IMR-90 (cell line): ENCODE data around the gene NUDT8. TPM values are rescaled to one million over a fixed set of nuclear protein-coding genes. Genes with fewer than 3 reads are reported as not detected.
A peak's percentile ranks its signal among the peaks of the same experiment; 100 is the strongest.

Experiments used
- ATAC-seq: fragments of 200-7000 bp; cut with Tn5 transposase; 2 replicates; pipeline ENCODE4 v1.9.1; 2020; ENCODE audit warnings: low read depth, mild to moderate bottlenecking, moderate library complexity
- BruUV-seq: library from RNA; stranded (reverse); fragments of 400-500 nt; replicated peaks from 2 replicates; lab custom pipeline; 2021; lab: Mats Ljungman, UMichigan
- CTCF ChIA-PET: fragments of 300-600 bp; formaldehyde crosslinking; extraction: SDS; loops from one replicate; lab custom pipeline; 2021; ENCODE audit warnings: antibody characterized with exemption; lab: Yijun Ruan, JAX
- POLR2A ChIA-PET: fragments of 300-600 bp; sonication (Branson Sonifier 250); formaldehyde crosslinking; loops from one replicate; lab custom pipeline; 2022; ENCODE audit warnings: antibody characterized with exemption; ENCODE audit not compliant: unreplicated experiment; lab: Charles Lee
- DNase-seq: peaks from one replicate; pipeline ENCODE4 v3.0.0; 2013
- H2AFZ ChIP-seq: replicated peaks from 2 replicates; pipeline ENCODE3; 2013; ENCODE audit warnings: low read length, mild to moderate bottlenecking; ENCODE audit not compliant: poor library complexity
- H2AK5ac ChIP-seq: 2 replicates; pipeline ENCODE4 v1.6.1; 2013; ENCODE audit warnings: low read depth, low read length, inconsistent platforms
- H2AK9ac ChIP-seq: replicated peaks from 2 replicates; pipeline ENCODE3; 2013; ENCODE audit warnings: mild to moderate bottlenecking, low read depth, low read length, moderate library complexity; ENCODE audit not compliant: poor library complexity
- H2BK120ac ChIP-seq: 2 replicates; pipeline ENCODE4 v1.6.1; 2013; ENCODE audit warnings: low read depth, low read length, inconsistent platforms
- H2BK15ac ChIP-seq: 3 replicates; pipeline ENCODE4 v1.6.1; 2013; ENCODE audit warnings: low read depth, low read length, inconsistent platforms
- H2BK20ac ChIP-seq: 2 replicates; pipeline ENCODE4 v1.6.1; 2013; ENCODE audit warnings: low read depth, mild to moderate bottlenecking, inconsistent platforms, low read length, moderate library complexity
- H2BK5ac ChIP-seq: 2 replicates; pipeline ENCODE4 v1.6.1; 2013; ENCODE audit warnings: mild to moderate bottlenecking, low read depth, low read length, inconsistent platforms; ENCODE audit not compliant: poor library complexity, severe bottlenecking
- H3K14ac ChIP-seq: replicated peaks from 2 replicates; pipeline ENCODE4 v1.6.1; 2013; ENCODE audit warnings: low read depth, low read length, inconsistent platforms
- H3K18ac ChIP-seq: 2 replicates; pipeline ENCODE4 v1.6.1; 2013; ENCODE audit warnings: low read depth, low read length, control low read depth
- H3K23ac ChIP-seq: 2 replicates; pipeline ENCODE4 v1.6.1; 2013; ENCODE audit warnings: low read depth, low read length, inconsistent platforms
- H3K27ac ChIP-seq: 2 replicates; pipeline ENCODE4 v1.5.1; 2013; ENCODE audit warnings: mild to moderate bottlenecking, control low read depth, low read length; ENCODE audit not compliant: insufficient read depth
- H3K27me3 ChIP-seq: 2 replicates; pipeline ENCODE4 v1.6.1; 2013; ENCODE audit warnings: low read length; ENCODE audit not compliant: control insufficient read depth, insufficient read depth
- H3K36me3 ChIP-seq: 2 replicates; pipeline ENCODE4 v1.6.1; 2013; ENCODE audit warnings: low read length, mixed read lengths; ENCODE audit not compliant: control insufficient read depth, insufficient read depth
- H3K4ac ChIP-seq: 2 replicates; pipeline ENCODE4 v1.6.1; 2013; ENCODE audit warnings: low read depth, low read length, inconsistent platforms
- H3K4me1 ChIP-seq: 2 replicates; pipeline ENCODE4 v1.6.1; 2013; ENCODE audit warnings: low read length, mixed read lengths; ENCODE audit not compliant: control insufficient read depth, insufficient read depth
- H3K4me2 ChIP-seq: 2 replicates; pipeline ENCODE4 v1.6.1; 2013; ENCODE audit warnings: low read depth, mild to moderate bottlenecking, control low read depth, low read length, moderate library complexity
- H3K4me3 ChIP-seq: 2 replicates; pipeline ENCODE4 v1.5.1; 2013; ENCODE audit warnings: low read depth, mild to moderate bottlenecking, control low read depth, low read length, moderate library complexity; ENCODE audit not compliant: insufficient read depth
- H3K56ac ChIP-seq: 2 replicates; pipeline ENCODE4 v1.6.1; 2013; ENCODE audit warnings: low read length, inconsistent platforms; ENCODE audit not compliant: insufficient read depth; ENCODE audit errors: extremely low read depth
- H3K79me1 ChIP-seq, 2 experiments: 2 replicates each; pipeline ENCODE4 v1.6.1; 2013; ENCODE audit warnings: low read length in 2 of 2, inconsistent platforms in 1 of 2, low read depth in 1 of 2
- H3K9ac ChIP-seq: 2 replicates; pipeline ENCODE4 v1.6.1; 2013; ENCODE audit warnings: low read depth, low read length, control low read depth
- H3K9me1 ChIP-seq: 2 replicates; pipeline ENCODE4 v1.6.1; 2013; ENCODE audit warnings: low read length, inconsistent platforms; ENCODE audit not compliant: insufficient read depth
- H3K9me3 ChIP-seq: 2 replicates; pipeline ENCODE4 v1.6.1; 2013; ENCODE audit warnings: low read length; ENCODE audit not compliant: control insufficient read depth, insufficient read depth
- H4K20me1 ChIP-seq: 2 replicates; pipeline ENCODE4 v1.6.1; 2013; ENCODE audit warnings: low read length, inconsistent platforms; ENCODE audit not compliant: insufficient read depth
- H4K5ac ChIP-seq: 2 replicates; pipeline ENCODE4 v1.6.1; 2013; ENCODE audit warnings: mild to moderate bottlenecking, low read depth, low read length, control low read depth
- H4K8ac ChIP-seq, 2 experiments: 2 replicates each; pipeline ENCODE4 v1.6.1; 2013; ENCODE audit warnings: low read depth in 2 of 2, low read length in 2 of 2, control low read depth in 1 of 2, inconsistent platforms in 1 of 2
- H4K91ac ChIP-seq: 2 replicates; pipeline ENCODE4 v1.6.1; 2013; ENCODE audit warnings: low read depth, low read length, inconsistent platforms; ENCODE audit not compliant: insufficient read depth
- BHLHE40 ChIP-seq: fragments of 150-350 bp; IDR thresholded peaks from 2 replicates; pipeline ENCODE4 v1.6.1; 2016; ENCODE audit warnings: mild to moderate bottlenecking, low read depth, low read length
- CHD1 ChIP-seq: IDR thresholded peaks from 2 replicates; pipeline ENCODE4 v1.6.1; 2012; ENCODE audit warnings: low read depth, low read length, improper control_type of control experiment
- CTCF ChIP-seq: conservative IDR thresholded peaks from 2 replicates; pipeline ENCODE4 v1.5.1; 2012; ENCODE audit warnings: mild to moderate bottlenecking, low read depth, low read length, improper control_type of control experiment
- MAZ ChIP-seq: IDR thresholded peaks from 2 replicates; pipeline ENCODE4 v1.6.1; 2012; ENCODE audit warnings: low read depth, mild to moderate bottlenecking, low read length, improper control_type of control experiment, moderate library complexity, borderline replicate concordance
- SMC3 ChIP-seq: fragments of 150-350 bp; IDR thresholded peaks from 2 replicates; pipeline ENCODE4 v1.6.1; 2016; ENCODE audit warnings: low read depth, mild to moderate bottlenecking, antibody characterized with exemption, low read length, moderate library complexity
- WGBS, 2 experiments: methylation state at CpG; one replicate each; pipeline versions ENCODE4 v1.1.5 to v1.1.7; 2013; ENCODE audit warnings: missing lambda C conversion rate in 2 of 2; ENCODE audit not compliant: insufficient read length in 1 of 2; ENCODE audit errors: extremely low coverage in 2 of 2; 5-methylcytosine and 5-hydroxymethylcytosine counted together
- dilution Hi-C: fragments of 300-500 bp; cut with HindIII; formaldehyde crosslinking; loops from one replicate; pipeline ENCODE4 v1.14.3; 2018; ENCODE audit warnings: low sequenced_read_pairs; ENCODE audit not compliant: unreplicated experiment
- in situ Hi-C: fragments of 300-500 bp; cut with MboI; formaldehyde crosslinking; loops from 3 replicates; pipeline ENCODE4 v1.14.3; 2019; ENCODE audit warnings: low sequenced_read_pairs, inconsistent platforms, mixed read lengths
- intact Hi-C: fragments of 100-400 bp; cut with micrococcal nuclease; formaldehyde crosslinking; loops from 2 replicates; pipeline ENCODE4 v1.10.0; 2022
- polyA plus RNA-seq, 3 experiments: library from polyadenylated mRNA; depleted of rRNA; stranded (reverse); fragments of >200 nt; gene quantifications; 2 replicates each; pipeline ENCODE4 v1.2.3, GENCODE V29; 2012; ENCODE audit warnings: low replicate concordance in 1 of 3
- total RNA-seq: library from RNA; depleted of rRNA; stranded (reverse); fragments of >200 nt; gene quantifications from 2 replicates; pipeline ENCODE4 v1.2.3, GENCODE V29; 2012

NUDT8 gene
- total and polyA plus RNA-seq, 2 of the 4 experiments (the other 2 are of a cell fraction) = 1.4 to 2.5 TPM

GRCh38 chr11:67583247-67584204 is 46.2 kb downstream of the NUDT8 start, which contains the start of gene GSTP1 (continued):
- TF ChIP-seq SMC3 = peak; percentile 65
- no peak for TF ChIP-seq CHD1
- peak; percentile 93 for TF ChIP-seq MAZ
- TF ChIP-seq BHLHE40 = peak; percentile 71

DNA sequence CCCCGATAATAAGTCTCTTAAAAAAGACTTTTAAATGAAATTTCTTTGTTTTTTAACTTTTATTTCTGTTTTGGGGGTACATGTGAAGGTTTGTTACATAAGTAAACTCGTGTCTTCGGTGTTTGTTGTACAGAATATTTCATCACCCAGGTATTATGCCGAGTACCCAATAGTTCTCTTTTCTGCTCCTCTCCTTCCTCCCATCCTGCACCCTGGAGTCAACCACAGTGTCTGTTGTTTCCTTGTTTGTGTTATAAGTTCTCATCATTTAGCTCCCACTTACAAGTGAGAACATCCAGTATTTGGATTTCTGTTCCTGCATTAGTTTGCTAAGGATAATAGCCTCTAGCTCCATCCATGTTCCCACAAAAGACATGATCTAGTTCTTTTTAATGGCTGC is 47.7 kb downstream of the NUDT8 start:
- Histone ChIP-seq H2BK20ac (no peak overlapping the region), H3K4me2 (no peak overlapping the region), H3K27ac (no peak overlapping the region), H2AK5ac (no peak overlapping the region), H2BK15ac (no peak overlapping the region), H4K5ac (no peak overlapping the region), H3K23ac (no peak overlapping the region), H2AFZ (no peak overlapping the region), H4K20me1 (peaks cover 28% of the 10 kb centered on the region), H2BK5ac (no peak overlapping the region), H3K27me3 (peaks cover 21% of the 10 kb centered on the region; the same call in 1 of the 2 replicates), H2AK9ac (no peak overlapping the region), H3K9ac (no peak overlapping the region), H4K8ac (no peak overlapping the region), H3K56ac (no peak overlapping the region), H3K4ac (no peak overlapping the region), H3K14ac (no peak overlapping the region), H3K4me3 (no peak overlapping the region), H3K36me3 (peaks cover 17% of the 10 kb centered on the region), H4K91ac (no peak overlapping the region), H2BK120ac (no peak overlapping the region), H3K9me3 (no peaks in the 10 kb centered on the region), H3K4me1 (peaks cover 14% of the 10 kb centered on the region), H3K18ac (no peak overlapping the region), H3K79me1 (peaks cover 18 to 39% of the 10 kb centered on the region in 2 experiments), H3K9me1 (peaks cover 16% of the 10 kb centered on the region)
- dilution Hi-C loops (no loop called here), intact Hi-C loops (no loop called here), in situ Hi-C loops (no loop called here)
- DNase-seq (no peak), ATAC-seq (no peak)
- TF ChIP-seq CTCF = no peak
- ChIA-PET POLR2A (no interaction called here), CTCF (interaction anchor here (2.3 kb wide), 1 partner anchor 10 kb away, joined by 9 read pairs; no protein-coding TSS in a partner anchor)
- BruUV-seq = no TSS peak
- WGBS, 2 experiments = no CpG with 5 or more reads among the region's 4 CpGs
